ENCODE measurements around the gene OSBPL10. TPM values are rescaled to one million over a fixed set of nuclear protein-coding genes. Genes with fewer than 3 reads are reported as not detected.

Gene OSBPL10
- total RNA-seq, 4 donors from 2014 or later, result 12.5 to 38.3 (median 22.7) TPM

GRCh38 chr3:31906182-31906581, 74.9 kb downstream of the OSBPL10 start:
- Histone ChIP-seq H3K27ac (no peak overlapping the region), H3K36me3 (no peaks in the 10 kb centered on the region)
- 38% methylated on average over 1 of the region's 1 CpG for WGBS

GRCh38 chr3:31903686-31904431, 77.2 kb downstream of the OSBPL10 start:
- H3K9me3 ChIP-seq, result no peaks in the 10 kb centered on the region
- peaks cover 14% of the 10 kb centered on the region for H3K4me1 ChIP-seq
- TF ChIP-seq CTCF (IDR thresholded peaks at IDR 0.05), result no peak
- no peak overlapping the region for H3K4me3 ChIP-seq
- no peaks in the 10 kb centered on the region for H3K27me3 ChIP-seq
- no peak overlapping the region for H3K27ac ChIP-seq
- no peaks in the 10 kb centered on the region for H3K36me3 ChIP-seq
- 75% methylated on average over 7 of the region's 7 CpGs for WGBS
- no peak for DNase-seq (ENCODE audit: low spot score in 2 of 2)

More at GRCh38 chr3:31906182-31906581, 74.9 kb downstream of the OSBPL10 start:
- TF ChIP-seq POLR2AphosphoS5 (IDR thresholded peaks at IDR 0.05) (no peak), CTCF (IDR thresholded peaks at IDR 0.05) (no peak), EP300 (IDR thresholded peaks at IDR 0.05) (no peak), POLR2A (IDR thresholded peaks at IDR 0.05) (no peak)
- DNase-seq (ENCODE audit: low spot score in 2 of 2), result no peak
- no peaks in the 10 kb centered on the region for H3K27me3 ChIP-seq
- peaks cover 14% of the 10 kb centered on the region for H3K4me1 ChIP-seq
- no peaks in the 10 kb centered on the region for H3K9me3 ChIP-seq
- no peak overlapping the region for H3K4me3 ChIP-seq

GRCh38 chr3:31900583-31900982, 80.5 kb downstream of the OSBPL10 start:
- no peaks in the 10 kb centered on the region for H3K9me3 ChIP-seq
- H3K4me1 ChIP-seq, result peaks cover 10% of the 10 kb centered on the region
- DNase-seq (ENCODE audit: low spot score in 2 of 2), result no peak
- H3K27me3 ChIP-seq, result no peaks in the 10 kb centered on the region
- no peak overlapping the region for H3K27ac ChIP-seq
- TF ChIP-seq POLR2A (IDR thresholded peaks at IDR 0.05), result no peak
- no peak for TF ChIP-seq CTCF (IDR thresholded peaks at IDR 0.05)
- H3K4me3 ChIP-seq, result no peak overlapping the region
- H3K36me3 ChIP-seq, result no peaks in the 10 kb centered on the region

- TF ChIP-seq EP300 (IDR thresholded peaks at IDR 0.05) (no peak), POLR2AphosphoS5 (IDR thresholded peaks at IDR 0.05) (no peak), POLR2A (IDR thresholded peaks at IDR 0.05) (no peak), CTCF (IDR thresholded peaks at IDR 0.05) (no peak)
- Histone ChIP-seq H3K4me3 (no peak overlapping the region), H3K9me3 (no peaks in the 10 kb centered on the region), H3K4me1 (peaks cover 21% of the 10 kb centered on the region), H3K27me3 (no peaks in the 10 kb centered on the region), H3K36me3 (no peaks in the 10 kb centered on the region), H3K27ac (no peak overlapping the region)
- WGBS, result 84% methylated on average over 6 of the region's 6 CpGs
- DNase-seq (ENCODE audit: low spot score in 2 of 2), result no peak
Measured at GRCh38 chr3:31896648-31897433, 84.2 kb downstream of the OSBPL10 start.

- whole genome bisulfite sequencing, result 73% methylated on average over 1 of the region's 1 CpG
- peaks cover 28% of the 10 kb centered on the region for H3K4me1 ChIP-seq
Measured at GRCh38 chr3:31896026-31896425, 85.0 kb downstream of the OSBPL10 start.

More at GRCh38 chr3:31896026-31896425, 85.0 kb downstream of the OSBPL10 start:
- Histone ChIP-seq H3K36me3 (no peaks in the 10 kb centered on the region), H3K9me3 (no peaks in the 10 kb centered on the region), H3K4me3 (no peak overlapping the region), H3K27me3 (no peaks in the 10 kb centered on the region), H3K27ac (no peak overlapping the region)
- DNase-seq (ENCODE audit: low spot score in 2 of 2), result no peak
- TF ChIP-seq POLR2AphosphoS5 (IDR thresholded peaks at IDR 0.05), result no peak
- no peak for TF ChIP-seq POLR2A (IDR thresholded peaks at IDR 0.05)
- TF ChIP-seq CTCF (IDR thresholded peaks at IDR 0.05), result no peak
- no peak for TF ChIP-seq EP300 (IDR thresholded peaks at IDR 0.05)
